ENCODE results near the gene ZNF141.
"Not testable (repeated sequence)": the region's sequence is repeated elsewhere in the genome, so short reads cannot be mapped to it uniquely, and the experiment has no call there.

The ZNF141 gene

DNA sequence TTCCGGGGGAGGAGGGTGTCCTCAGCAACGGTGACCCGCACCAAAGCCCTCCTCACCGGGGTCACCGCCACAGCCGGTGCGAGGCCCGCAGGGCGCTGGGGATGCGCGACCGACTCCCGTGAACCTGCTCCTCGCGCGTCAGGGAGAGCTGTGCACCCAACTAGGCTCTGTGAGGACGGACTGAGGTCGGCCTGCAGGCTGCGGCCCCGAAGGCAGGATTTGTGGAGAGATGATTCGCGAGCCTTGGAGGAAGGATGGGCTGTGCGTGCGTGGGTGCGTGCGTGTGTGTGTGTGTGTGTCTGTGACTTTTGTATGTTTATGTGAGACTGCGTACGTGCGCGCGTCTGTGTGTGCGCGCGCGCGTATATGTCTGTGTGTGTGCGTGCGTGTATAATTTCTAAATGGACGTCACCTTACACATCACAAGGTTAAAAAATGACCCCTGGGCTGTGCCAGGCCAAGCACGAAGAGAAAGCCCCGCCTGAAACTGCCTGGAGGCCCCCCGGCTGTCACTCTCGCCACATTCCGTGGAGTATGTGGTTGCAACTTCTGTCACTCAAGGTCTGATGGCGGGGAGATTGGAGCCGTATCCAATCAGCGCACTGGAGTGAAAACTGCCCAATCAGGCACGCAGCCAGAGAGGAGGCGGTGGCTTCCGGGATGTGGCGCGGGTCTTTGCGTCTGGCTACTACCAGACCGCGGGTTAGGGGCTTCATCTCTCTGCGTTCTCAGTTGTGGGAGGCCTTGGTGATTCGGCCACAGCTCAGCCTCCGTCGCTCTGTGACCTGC, at the start of gene ZNF141:
TSS of gene ZNF141 (plus strand) at position 672 of the 789 bp plus-strand sequence. CDS start 170 bp downstream, outside the sequence.
- peak; percentile 77 to 78 for DNase-seq (ENCODE audit: low read depth in 2 of 2)

DNA sequence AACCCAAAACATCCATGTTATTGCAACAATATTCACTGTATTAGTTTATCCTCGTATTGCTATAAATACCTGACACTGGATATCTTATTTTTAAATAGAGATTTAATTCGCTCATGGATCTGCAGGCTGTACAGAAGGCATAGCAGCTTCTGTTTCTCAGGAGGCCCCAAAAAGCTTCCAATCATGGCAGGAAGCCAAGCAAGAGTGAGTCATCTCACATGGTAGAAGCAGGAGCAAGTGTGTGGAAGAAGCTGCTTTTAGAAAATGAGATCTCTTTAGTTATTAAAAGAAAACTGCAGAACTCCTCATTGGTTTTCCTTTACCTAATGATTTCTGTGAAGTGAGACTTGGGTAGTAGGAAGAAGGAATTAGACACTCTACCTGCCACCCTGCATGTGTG, 48.7 kb upstream of the ZNF141 start:
- DNase-seq (ENCODE audit: low read depth in 2 of 2): no peak

DNA sequence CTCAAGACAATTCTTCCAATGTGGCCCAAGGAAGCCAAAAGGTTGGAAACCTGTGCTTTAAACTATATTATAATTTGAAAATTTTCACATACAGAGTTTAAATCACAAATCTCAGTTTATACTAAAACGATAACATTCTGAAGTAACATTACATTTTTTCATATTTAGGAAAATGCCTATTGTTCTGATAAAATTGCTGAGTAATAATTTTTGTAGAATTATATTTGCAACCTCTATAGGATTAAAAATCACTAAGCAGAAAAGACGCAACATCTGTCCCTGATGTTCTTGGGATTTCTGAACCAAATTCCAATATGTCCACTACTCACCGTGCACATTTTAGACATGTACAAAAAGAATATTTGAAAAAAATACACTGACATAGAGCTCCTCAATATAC, 42.9 kb upstream of the ZNF141 start:
- DNase-seq (ENCODE audit: low read depth in 2 of 2): no peak

DNA sequence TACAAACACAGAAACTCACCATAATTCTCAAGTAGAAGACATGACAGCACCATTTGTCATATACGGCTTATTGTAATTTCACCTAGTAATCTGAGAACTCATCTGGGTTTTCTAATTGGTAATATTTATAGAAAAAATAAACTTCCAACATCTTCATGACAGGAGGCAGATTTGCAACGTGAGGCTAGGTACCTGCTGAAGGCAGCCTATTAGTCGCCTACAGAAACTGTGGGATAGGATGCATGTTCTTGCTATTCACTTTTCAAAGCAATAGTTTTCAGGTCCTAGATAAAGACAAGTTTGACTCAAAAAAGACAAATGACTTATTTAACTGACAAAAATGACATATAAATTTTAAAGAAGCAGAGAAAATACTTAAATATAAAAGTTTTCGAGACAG, 35.2 kb upstream of the ZNF141 start:
- DNase-seq (ENCODE audit: low read depth in 2 of 2): no peak

DNA sequence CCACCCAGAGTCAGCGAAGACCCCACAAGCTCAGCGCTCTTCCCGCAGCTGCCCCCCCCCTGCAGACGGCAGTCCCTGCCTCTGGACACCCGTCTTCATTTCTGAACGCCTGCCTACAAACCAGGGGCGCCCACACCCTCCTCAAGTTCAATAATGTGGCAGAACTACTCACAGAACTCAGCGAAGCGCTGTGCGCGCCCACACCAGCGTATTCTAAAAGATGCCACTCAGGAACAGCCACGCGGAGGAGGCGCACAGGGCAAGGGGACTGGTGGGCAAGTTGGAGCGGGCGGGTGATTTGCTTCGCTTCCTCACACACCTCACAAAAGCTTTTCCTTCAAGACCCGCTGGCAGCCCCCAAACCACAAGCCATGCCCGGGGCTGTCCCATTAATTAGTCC, 33.1 kb upstream of the ZNF141 start:
- not testable (repeated sequence) for DNase-seq (ENCODE audit: low read depth in 2 of 2)

DNA sequence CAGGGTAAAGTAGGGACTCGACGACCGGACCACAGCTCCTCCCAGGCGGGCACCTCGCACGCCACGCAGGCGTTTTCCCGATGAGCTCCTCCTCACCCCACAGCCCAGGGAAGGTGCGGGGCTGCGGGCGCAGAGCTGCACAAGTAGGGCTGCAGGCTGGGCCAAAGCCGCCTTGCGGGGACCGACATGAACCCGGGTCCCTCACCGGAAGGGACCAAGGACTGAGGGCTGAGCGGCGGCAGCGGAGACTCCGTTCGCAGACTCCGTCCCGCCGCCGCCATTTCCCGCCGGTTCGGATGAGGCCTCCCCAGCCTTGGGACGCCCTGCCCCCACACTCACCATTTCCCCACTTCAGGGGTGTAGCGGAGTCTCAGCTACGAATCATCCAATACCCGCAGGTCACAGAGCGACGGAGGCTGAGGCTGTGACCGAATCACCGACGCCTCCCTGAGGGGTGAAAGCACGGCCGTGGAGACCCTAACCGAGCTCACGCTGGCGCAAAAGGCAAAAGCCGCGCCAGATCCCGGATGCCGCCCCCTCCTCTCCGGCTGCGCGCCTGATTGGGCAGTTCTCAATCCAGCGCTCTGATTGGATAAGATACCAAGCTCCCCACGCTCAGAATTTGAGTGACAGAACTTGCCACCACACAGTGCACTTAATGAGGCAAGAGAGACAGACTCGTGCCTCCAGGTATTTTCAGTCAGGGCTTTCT, 32.5 kb upstream of the ZNF141 start, which contains the start of gene ZNF732:
TSS of gene ZNF732 (minus strand) at position 506 of the 712 bp plus-strand sequence. CDS start at position 342, 164 bp downstream.
- DNase-seq (ENCODE audit: low read depth in 2 of 2): no peak

DNA sequence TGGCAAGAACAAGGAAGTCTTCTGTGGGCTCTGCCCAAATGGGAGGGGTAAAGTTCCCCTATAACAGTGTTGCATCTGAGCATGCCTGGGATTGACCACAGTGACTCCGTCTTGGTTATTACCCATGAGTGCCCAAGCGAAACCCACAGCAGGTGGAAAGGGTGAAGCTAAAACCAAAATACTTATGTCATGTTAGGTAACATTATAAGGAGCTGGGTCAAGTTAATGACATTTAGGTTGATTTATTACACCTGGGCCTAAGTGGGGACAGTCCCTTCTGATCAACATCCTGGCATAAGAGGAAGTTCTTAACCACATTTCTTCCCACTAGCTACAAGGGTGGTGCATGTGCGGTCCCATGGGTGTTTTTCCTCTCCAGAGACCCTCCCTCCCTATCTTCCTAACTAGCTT, 31.1 kb upstream of the ZNF141 start:
- DNase-seq (ENCODE audit: low read depth in 2 of 2): no peak

DNA sequence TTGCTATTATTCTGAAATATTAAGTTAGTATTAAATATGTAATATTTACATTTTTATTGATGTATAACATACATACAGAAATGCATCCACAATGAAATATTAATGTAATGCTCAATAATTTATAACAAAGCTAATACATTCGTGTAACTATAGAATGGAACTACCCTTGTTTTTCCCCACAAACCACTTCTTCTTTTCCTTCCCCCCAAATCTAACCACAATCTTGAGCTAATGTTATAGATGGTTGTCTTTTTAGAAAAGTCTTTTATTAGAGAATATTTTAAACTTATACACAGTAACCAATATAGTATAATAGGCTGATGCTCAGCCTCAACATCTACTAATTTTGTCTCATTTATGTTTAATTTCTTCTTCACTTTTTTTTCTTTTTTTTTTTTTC, 27.8 kb upstream of the ZNF141 start:
- no peak for DNase-seq (ENCODE audit: low read depth in 2 of 2)

DNA sequence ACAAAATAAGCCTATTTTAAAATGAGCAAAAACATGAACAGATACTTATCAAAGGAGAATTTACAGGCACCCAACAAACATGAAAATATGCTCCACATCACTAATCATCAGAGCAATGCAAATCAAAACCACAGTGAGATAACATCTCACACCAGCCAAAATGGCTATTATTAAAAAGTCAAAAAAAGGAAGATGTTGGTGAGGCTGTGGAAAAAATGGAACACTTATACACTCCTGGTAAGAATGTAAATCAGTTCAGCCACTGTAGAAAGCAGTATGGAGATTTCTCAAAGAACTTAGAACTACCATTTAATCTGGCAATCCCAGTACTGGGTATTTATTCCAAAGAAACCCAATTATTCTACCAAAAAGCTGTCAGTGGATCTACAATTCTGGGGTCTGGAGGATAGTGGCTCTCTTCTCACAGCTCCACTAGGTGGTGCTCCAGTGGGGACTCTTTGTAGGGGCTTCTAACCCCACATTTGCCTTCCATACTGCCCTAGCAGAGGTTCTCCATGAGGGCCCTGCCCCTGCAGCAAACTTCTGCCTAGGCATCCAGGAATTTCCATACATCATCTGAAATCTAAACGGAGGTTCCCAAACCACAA, 23.2 kb upstream of the ZNF141 start:
- DNase-seq (ENCODE audit: low read depth in 2 of 2): no peak

DNA sequence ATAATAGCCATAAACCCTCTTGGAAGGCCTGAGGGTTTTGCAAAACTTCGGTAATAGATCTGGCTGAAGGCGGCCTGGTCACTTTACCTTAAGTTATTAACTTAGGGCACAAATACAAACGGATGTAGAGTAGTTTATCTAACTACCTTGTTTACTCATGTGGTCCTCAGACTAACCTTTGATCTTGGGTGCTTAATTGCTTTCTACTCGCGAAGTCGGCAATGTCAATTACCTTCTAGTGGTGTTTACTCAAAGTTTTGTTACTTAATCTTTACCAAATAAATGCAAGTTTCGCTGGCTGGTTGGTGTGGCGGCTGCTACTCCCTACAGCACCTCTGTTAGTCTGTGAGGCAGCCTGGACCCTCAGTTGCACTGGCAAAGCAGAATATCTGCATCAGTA, 8.9 kb upstream of the ZNF141 start:
- DNase-seq (ENCODE audit: low read depth in 2 of 2): no peak

DNA sequence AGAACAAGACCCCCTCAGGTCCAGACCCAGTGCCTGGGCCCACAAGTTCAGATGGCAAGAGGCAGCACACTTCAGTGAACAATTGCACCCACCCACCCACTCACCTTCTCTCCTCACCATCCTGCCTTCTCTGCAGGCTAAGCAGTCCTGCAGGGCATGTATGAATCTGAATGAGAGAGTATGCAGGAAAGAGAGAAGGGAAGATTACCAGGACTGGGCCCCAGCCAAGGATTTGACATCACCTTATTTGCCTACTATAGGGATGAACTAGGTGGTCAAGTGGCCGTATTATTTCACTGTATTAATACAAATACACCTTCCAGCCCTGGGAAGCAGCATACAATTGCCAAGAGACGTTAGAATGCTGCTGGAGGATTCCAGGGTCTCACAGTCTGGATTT, 2.1 kb upstream of the ZNF141 start:
- DNase-seq (ENCODE audit: low read depth in 2 of 2): no peak

DNA sequence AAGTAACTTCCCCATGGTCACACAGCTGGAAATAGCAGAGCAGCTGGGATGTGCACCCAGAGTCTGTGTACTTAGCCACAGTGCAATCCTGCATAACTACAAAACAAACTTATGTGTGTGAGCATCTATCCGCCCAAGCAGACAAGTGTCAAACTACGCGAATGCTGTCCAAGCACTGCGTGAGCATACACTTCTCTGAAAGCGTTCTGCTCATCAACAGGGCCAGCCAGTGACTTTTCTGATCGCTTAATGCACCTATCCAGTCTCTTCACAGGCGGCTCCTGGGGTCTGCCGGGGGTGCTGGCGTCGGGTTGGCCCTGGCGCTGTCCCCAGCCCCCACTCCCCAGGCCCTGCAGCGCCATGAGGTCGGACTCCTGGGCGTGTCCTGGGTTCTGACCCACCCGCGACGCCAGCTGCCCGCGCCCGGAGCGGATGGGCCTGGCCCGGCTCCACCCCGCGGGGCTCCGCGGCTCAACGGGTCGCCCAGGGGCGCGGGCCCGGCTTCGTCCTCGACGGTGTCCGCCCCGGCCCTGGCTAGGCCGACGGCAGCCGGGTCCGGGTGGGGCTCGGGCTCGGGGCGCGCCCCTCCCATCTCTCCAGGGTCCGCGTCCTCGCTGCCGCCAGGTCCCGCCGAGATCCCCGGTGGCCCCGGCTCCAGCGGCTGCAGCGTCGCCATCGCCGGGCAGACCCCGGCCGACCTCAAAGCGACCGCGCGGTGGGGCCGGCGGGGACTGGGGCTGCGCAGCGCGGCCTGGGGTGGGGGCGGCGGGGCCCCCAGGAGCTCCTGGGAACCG, 1.3 kb upstream of the ZNF141 start:
- DNase-seq (ENCODE audit: low read depth in 2 of 2): no peak

DNA sequence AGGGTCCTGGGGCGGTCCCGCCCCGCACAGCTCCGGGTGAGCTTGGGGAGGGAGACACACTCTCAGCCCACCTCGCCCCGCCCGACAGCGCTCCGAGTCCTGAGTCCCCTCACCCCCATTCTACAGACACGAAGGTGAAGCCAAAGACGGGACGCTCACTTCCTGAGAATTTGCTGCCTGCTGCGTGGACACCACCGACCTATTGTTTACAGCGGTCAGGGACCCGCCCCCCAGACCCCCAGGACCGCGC, 796 bp upstream of the ZNF141 start:
- no peak for DNase-seq (ENCODE audit: low read depth in 2 of 2)

DNA sequence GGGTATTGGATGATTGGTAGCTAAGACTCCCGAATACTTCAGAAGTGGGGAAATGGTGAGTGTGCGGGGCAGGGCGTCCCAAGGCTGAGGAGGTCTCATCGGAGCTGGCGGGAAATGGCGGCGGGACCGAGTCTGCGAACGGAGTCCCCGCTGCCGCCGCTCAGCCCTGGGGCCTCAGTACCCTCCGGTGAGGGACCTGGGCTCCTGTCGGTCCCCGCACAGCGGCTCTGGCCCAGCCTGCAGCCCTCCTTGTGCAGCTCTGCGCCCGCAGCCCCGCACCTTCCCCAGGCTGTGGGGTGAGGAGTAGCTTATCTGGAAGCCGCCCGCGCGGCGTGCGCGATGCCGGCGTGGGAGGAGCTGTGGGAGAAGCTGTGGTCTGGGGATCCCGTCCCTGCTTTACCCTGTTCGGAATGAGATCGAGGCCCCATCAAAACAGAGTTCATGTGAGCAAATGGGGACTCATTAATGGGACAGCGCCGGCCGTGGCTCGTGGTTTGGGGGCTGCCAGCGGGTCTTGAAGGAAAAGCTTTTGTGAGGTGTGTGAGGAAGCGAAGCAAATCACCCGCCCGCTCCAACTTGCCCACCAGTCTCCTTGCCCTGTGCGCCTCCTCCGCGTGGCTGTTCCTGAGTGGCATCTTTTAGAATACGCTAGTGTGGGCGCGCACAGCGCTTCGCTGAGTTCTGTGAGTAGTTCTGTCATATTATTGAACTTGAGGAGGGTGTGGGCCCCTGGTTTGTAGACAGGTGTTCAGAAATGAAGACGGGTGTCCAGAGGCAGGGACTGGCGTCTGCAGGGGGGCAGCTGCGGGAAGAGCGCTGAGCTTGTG, 531 bp downstream of the ZNF141 start:
- peak; percentile 6 to 15 for DNase-seq (ENCODE audit: low read depth in 2 of 2)

DNA sequence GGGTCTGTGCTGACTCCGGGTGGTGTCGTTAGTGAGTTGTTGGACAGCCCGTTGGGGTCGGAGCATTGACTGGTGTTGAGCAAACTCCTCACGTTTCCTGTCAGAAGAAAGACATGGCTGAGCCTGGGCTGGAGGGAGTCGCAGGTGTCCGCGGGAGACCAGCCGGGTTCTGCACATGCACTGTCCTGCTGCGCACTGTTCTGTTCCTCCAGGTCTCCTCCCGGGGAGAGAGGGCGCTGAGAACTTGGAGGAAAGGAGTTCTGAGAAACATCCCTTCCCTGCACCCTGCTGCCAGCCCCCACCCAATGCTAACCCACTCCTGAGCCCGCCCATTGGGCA, 1.1 kb downstream of the ZNF141 start:
- no peak for DNase-seq (ENCODE audit: low read depth in 2 of 2)

DNA sequence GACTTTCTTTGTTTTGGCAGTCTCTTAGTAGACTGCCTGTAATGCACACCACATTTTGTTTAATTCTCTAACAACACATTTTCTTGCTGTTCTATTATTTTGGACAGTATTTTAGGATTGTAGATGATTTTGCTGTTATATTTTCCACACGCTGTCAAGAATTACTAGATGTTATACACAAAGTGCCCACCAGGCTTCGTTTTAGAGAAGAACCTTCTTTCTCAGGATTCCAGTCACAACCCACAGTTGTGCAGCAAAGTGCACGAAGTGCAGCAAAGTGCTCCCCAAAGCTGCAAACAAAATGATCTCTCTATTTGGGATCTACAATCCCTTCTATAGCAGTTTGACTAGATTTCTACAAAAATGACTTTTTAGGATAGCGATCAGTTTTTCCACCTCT, 2.4 kb downstream of the ZNF141 start:
- no peak for DNase-seq (ENCODE audit: low read depth in 2 of 2)

DNA sequence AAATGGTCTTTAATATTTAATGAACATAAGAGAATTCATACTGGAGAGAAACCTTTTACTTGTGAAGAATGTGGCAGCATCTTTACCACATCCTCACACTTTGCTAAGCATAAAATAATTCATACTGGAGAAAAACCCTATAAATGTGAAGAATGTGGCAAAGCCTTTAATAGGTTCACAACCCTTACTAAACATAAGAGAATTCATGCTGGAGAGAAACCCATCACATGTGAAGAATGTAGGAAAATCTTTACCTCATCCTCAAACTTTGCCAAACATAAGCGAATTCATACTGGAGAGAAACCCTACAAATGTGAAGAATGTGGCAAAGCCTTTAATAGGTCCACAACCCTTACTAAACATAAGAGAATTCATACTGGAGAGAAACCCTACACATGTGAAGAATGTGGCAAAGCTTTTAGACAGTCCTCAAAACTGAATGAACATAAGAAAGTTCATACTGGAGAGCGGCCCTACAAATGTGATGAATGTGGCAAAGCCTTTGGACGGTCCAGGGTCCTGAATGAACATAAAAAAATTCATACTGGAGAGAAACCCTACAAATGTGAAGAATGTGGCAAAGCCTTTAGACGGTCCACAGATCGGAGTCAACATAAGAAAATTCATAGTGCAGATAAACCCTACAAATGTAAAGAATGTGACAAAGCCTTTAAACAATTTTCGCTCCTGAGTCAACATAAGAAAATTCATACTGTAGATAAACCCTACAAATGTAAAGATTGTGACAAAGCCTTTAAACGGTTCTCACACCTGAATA, 35.6 kb downstream of the ZNF141 start:
- no peak for DNase-seq (ENCODE audit: low read depth in 2 of 2)

DNA sequence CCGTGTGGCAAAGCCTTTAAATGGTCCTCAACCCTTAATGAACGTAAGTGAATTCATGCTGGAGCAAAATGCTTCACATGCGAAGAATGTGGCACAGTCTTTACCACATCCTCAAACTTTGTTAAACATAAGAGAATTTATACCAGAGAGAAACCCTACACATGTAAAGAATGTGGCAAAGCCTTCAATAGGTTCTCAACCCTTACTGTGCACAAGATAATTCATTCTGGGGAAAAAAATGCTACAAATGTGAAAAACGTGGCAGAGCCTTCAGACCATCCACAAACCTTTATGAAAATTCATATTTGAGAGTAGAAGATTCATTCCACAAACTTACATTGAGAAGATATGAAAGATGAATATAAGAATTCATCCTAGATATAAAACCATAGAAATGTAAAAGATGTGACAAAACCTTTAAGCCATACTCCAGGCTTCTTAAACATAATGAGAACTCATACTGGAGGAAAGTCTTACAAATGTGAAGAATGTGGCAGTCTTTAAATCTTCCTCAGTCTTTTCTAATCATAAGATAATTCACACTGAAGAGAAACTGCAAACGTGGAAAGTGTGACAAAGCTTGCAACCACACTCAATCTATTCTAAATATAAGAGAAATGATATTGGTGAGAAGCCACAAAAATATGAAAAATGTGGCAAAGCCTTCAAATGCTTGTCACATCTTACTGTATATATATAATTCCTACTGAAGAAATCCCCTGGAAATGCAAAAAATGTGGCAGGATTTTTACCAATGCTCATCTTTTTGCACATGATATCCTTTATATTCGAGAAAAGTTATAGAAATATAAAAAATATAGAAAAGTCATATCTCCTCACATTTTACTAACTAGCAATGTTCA, 36.9 kb downstream of the ZNF141 start:
- DNase-seq (ENCODE audit: low read depth in 2 of 2): no peak

DNA sequence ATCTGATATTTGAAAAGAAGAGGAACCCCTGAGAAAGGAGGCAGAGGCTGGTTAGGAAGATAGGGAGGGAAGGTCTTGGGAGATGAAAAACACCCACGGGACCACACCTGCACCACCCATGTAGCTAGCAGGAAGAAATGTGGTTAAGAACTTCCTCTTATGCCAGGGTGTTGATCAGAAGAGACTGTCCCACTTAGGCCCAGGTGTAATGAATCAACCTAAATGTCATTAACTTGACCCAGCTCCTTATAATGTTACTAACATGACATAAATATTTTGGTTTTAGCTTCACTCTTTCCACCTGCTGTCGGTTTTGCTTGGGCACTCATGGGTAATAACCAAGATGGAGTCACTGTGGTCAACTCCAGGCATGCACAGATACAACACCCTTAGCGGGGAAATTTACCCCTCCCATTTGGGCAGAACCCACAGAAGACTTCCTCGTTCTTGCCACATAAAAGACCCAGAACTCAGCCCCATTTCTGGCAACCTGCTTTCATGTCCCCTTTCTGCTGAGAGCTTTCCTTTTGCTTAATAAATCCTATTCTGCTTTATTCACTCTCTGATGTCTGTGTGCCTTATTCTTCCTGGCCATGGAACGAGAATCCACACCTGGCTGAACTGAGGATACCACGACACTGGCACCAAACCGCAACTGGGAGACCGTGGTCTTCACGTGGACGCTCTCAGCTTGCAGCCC, 46.8 kb downstream of the ZNF141 start:
- DNase-seq (ENCODE audit: low read depth in 2 of 2): no peak
